Measurements from ENCODE around the gene ITGA2.
A peak's percentile ranks its signal among the peaks of the same experiment; 100 is the strongest.

The ITGA2 gene

GRCh38 chr5:52983731-52984636 is 5.2 kb upstream of the ITGA2 start:
- DNase-seq (ENCODE audit: low read depth), result no peak
- TF ChIP-seq CTCF (IDR thresholded peaks at IDR 0.05; ENCODE audit: low read depth, low read length), result no peak
- TF ChIP-seq POLR2A (IDR thresholded peaks at IDR 0.05; ENCODE audit: extremely low read depth, insufficient read length), result no peak
- no peak for TF ChIP-seq MAX (IDR thresholded peaks at IDR 0.05; ENCODE audit: low read depth, low read length)
- no peak for TF ChIP-seq MYC (IDR thresholded peaks at IDR 0.05; ENCODE audit: low read depth, low read length)
- no peak overlapping the region for H3K4me3 ChIP-seq (ENCODE audit: low read depth, low read length)

GRCh38 chr5:52985306-52985705 is 3.8 kb upstream of the ITGA2 start:
- H3K4me3 ChIP-seq (ENCODE audit: low read depth, low read length), result no peak overlapping the region
- DNase-seq (ENCODE audit: low read depth), result no peak
- no peak for TF ChIP-seq MYC (IDR thresholded peaks at IDR 0.05; ENCODE audit: low read depth, low read length)
- no peak for TF ChIP-seq POLR2A (IDR thresholded peaks at IDR 0.05; ENCODE audit: extremely low read depth, insufficient read length)
- no peak for TF ChIP-seq MAX (IDR thresholded peaks at IDR 0.05; ENCODE audit: low read depth, low read length)
- no peak for TF ChIP-seq CTCF (IDR thresholded peaks at IDR 0.05; ENCODE audit: low read depth, low read length)

- no peak overlapping the region for H3K4me3 ChIP-seq (ENCODE audit: low read depth, low read length)
- TF ChIP-seq MAX (IDR thresholded peaks at IDR 0.05; ENCODE audit: low read depth, low read length) (no peak), POLR2A (IDR thresholded peaks at IDR 0.05; ENCODE audit: extremely low read depth, insufficient read length) (no peak), CTCF (IDR thresholded peaks at IDR 0.05; ENCODE audit: low read depth, low read length) (no peak), MYC (IDR thresholded peaks at IDR 0.05; ENCODE audit: low read depth, low read length) (no peak)
- DNase-seq (ENCODE audit: low read depth), result no peak
Measured at GRCh38 chr5:52987711-52988331, 1.3 kb upstream of the ITGA2 start.

GRCh38 chr5:52988335-52989024 is 672 bp upstream of the ITGA2 start:
- no peak for DNase-seq (ENCODE audit: low read depth)
- H3K4me3 ChIP-seq (ENCODE audit: low read depth, low read length), result no peak overlapping the region
- TF ChIP-seq MYC (IDR thresholded peaks at IDR 0.05; ENCODE audit: low read depth, low read length), result no peak
- TF ChIP-seq CTCF (IDR thresholded peaks at IDR 0.05; ENCODE audit: low read depth, low read length), result no peak
- no peak for TF ChIP-seq POLR2A (IDR thresholded peaks at IDR 0.05; ENCODE audit: extremely low read depth, insufficient read length)
- TF ChIP-seq MAX (IDR thresholded peaks at IDR 0.05; ENCODE audit: low read depth, low read length), result no peak

- H3K4me3 ChIP-seq (ENCODE audit: low read depth, low read length), result no peak overlapping the region
- no peak for TF ChIP-seq POLR2A (IDR thresholded peaks at IDR 0.05; ENCODE audit: extremely low read depth, insufficient read length)
- no peak for TF ChIP-seq MYC (IDR thresholded peaks at IDR 0.05; ENCODE audit: low read depth, low read length)
- peak; percentile 1 for TF ChIP-seq CTCF (IDR thresholded peaks at IDR 0.05; ENCODE audit: low read depth, low read length)
- no peak for DNase-seq (ENCODE audit: low read depth)
Measured at GRCh38 chr5:52989781-52990527, 802 bp downstream of the ITGA2 start.

Measured in NB4 (cell line).